ENCODE measurements around the gene NMUR2. TPM values are rescaled to one million over a fixed set of nuclear protein-coding genes. Genes with fewer than 3 reads are reported as not detected.

The NMUR2 gene
- total RNA-seq, 4 donors from 2014 or later = not detected

- no peaks in the 10 kb centered on the region for H3K36me3 ChIP-seq
- TF ChIP-seq POLR2A (IDR thresholded peaks at IDR 0.05) = no peak
- TF ChIP-seq CTCF (IDR thresholded peaks at IDR 0.05) = no peak
- no peak for TF ChIP-seq EP300 (IDR thresholded peaks at IDR 0.05)
- no peak overlapping the region for H3K27ac ChIP-seq
- H3K4me3 ChIP-seq = no peak overlapping the region
- no peaks in the 10 kb centered on the region for H3K9me3 ChIP-seq
- no peaks in the 10 kb centered on the region for H3K4me1 ChIP-seq
- 64 to 79% methylated on average over 1 of the region's 1 CpG for WGBS, 2 donors
- no peaks in the 10 kb centered on the region for H3K27me3 ChIP-seq
- no peak for DNase-seq (ENCODE audit: low spot score in 2 of 2)
Observed at GRCh38 chr5:152366716-152367115, 38.4 kb downstream of the NMUR2 start.

- Histone ChIP-seq H3K9me3 (no peaks in the 10 kb centered on the region), H3K36me3 (no peaks in the 10 kb centered on the region), H3K27me3 (no peaks in the 10 kb centered on the region), H3K27ac (no peak overlapping the region), H3K4me1 (no peaks in the 10 kb centered on the region), H3K4me3 (no peak overlapping the region)
- no peak for DNase-seq (ENCODE audit: low spot score in 2 of 2)
- no peak for TF ChIP-seq POLR2A (IDR thresholded peaks at IDR 0.05)
- no peak for TF ChIP-seq CTCF (IDR thresholded peaks at IDR 0.05)
- TF ChIP-seq EP300 (IDR thresholded peaks at IDR 0.05) = no peak
Observed at GRCh38 chr5:152364899-152365298, 40.2 kb downstream of the NMUR2 start.

DNA sequence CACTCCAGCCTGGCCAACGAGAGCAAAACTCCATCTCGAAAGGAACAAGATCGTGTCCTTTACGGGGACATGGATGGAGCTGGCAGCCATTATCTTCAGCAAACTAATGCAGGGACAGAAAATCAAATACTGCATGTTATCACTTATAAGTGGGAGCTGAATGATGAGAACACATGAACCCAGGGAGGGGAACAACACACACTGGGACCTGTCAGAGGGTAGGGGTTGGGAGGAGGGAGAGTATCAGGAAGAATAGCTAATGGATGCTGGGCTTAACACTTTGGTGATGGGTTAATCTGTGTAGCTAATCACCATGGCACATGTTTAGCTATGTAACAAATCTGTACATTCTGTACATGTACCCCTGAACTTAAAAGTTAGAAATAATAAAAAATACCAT, 40.9 kb downstream of the NMUR2 start:
- H3K4me3 ChIP-seq = no peak overlapping the region
- no peaks in the 10 kb centered on the region for H3K9me3 ChIP-seq
- H3K27me3 ChIP-seq = no peaks in the 10 kb centered on the region
- 74 to 98% methylated on average over 4 of the region's 4 CpGs for WGBS, 2 donors
- no peaks in the 10 kb centered on the region for H3K36me3 ChIP-seq
- no peak for DNase-seq (ENCODE audit: low spot score in 2 of 2)
- no peaks in the 10 kb centered on the region for H3K4me1 ChIP-seq
- TF ChIP-seq CTCF (IDR thresholded peaks at IDR 0.05) (no peak), POLR2A (IDR thresholded peaks at IDR 0.05) (no peak), EP300 (IDR thresholded peaks at IDR 0.05) (no peak)
- H3K27ac ChIP-seq = no peak overlapping the region

GRCh38 chr5:152358861-152359568, 46.1 kb downstream of the NMUR2 start:
- Histone ChIP-seq H3K9me3 (no peaks in the 10 kb centered on the region), H3K4me1 (no peaks in the 10 kb centered on the region), H3K4me3 (no peak overlapping the region), H3K36me3 (no peaks in the 10 kb centered on the region), H3K27me3 (no peaks in the 10 kb centered on the region), H3K27ac (no peak overlapping the region)
- WGBS, 2 donors = 54 to 62% methylated on average over 9 of the region's 9 CpGs
- no peak for DNase-seq (ENCODE audit: low spot score in 2 of 2)
- TF ChIP-seq CTCF (IDR thresholded peaks at IDR 0.05) (no peak), EP300 (IDR thresholded peaks at IDR 0.05) (no peak), POLR2A (IDR thresholded peaks at IDR 0.05) (no peak)

DNA sequence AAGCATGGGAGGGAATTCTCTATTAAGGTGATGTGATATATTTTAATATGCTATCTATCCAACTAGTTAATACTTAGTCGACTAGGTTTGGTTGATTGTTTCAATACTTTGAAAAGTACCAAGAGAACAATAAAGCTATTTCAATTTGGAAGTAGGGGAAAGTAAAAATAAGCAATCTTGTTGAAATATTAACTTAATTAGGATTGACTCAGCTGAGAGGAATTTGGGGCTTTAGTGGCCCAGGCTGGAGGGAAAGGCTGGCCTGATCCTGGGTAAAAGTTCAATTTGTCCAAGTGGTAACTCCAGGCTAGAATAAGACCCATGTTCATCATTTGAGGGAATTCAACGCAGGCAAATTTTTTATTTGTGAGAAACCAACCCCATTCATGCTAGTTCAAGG, 48.6 kb downstream of the NMUR2 start:
- DNase-seq (ENCODE audit: low spot score in 2 of 2) = no peak
- Histone ChIP-seq H3K36me3 (no peaks in the 10 kb centered on the region), H3K27me3 (no peaks in the 10 kb centered on the region)

More for the DNA sequence above, 48.6 kb downstream of the NMUR2 start:
- Histone ChIP-seq H3K27ac (no peak overlapping the region), H3K9me3 (no peaks in the 10 kb centered on the region), H3K4me1 (no peaks in the 10 kb centered on the region), H3K4me3 (no peak overlapping the region)
- 70 to 87% methylated on average over 2 of the region's 2 CpGs for WGBS, 2 donors
- TF ChIP-seq POLR2A (IDR thresholded peaks at IDR 0.05) (no peak), CTCF (IDR thresholded peaks at IDR 0.05) (no peak), EP300 (IDR thresholded peaks at IDR 0.05) (no peak)

Data from tibial nerve (tissue), 4 donors.